ENCODE data around the gene UGT3A1.

GRCh38 chr5:36026706-36027465, 35.7 kb upstream of the UGT3A1 start:
- TF ChIP-seq CTCF (IDR thresholded peaks at IDR 0.05), result no peak
- TF ChIP-seq EZH2 (IDR thresholded peaks at IDR 0.05), result no peak
